Astrocyte of the spinal cord (primary cell): ENCODE measurements around the gene ERICH6B.
"Not testable (repeated sequence)": the region's sequence is repeated elsewhere in the genome, so short reads cannot be mapped to it uniquely, and the experiment has no call there.

Experiments used
- DNase-seq: peaks from one replicate; pipeline ENCODE4 v3.0.0; 2011; ENCODE audit warnings: low read depth, low spot score
- H3K4me3 ChIP-seq: 2 replicates; pipeline ENCODE4 v1.5.1; 2011; ENCODE audit warnings: low read depth, mild to moderate bottlenecking, low read length, moderate library complexity
- in situ Hi-C: cut with HindIII; loops from 2 replicates; pipeline ENCODE4 v1.10.0; 2017; ENCODE audit warnings: low sequenced_read_pairs
- TF ChIP-seq, protein P1 (sequence below): IDR thresholded peaks from 2 replicates; pipeline ENCODE4 v1.5.1; 2012; ENCODE audit warnings: low read depth, mild to moderate bottlenecking, low read length, inconsistent platforms

Gene ERICH6B

DNA sequence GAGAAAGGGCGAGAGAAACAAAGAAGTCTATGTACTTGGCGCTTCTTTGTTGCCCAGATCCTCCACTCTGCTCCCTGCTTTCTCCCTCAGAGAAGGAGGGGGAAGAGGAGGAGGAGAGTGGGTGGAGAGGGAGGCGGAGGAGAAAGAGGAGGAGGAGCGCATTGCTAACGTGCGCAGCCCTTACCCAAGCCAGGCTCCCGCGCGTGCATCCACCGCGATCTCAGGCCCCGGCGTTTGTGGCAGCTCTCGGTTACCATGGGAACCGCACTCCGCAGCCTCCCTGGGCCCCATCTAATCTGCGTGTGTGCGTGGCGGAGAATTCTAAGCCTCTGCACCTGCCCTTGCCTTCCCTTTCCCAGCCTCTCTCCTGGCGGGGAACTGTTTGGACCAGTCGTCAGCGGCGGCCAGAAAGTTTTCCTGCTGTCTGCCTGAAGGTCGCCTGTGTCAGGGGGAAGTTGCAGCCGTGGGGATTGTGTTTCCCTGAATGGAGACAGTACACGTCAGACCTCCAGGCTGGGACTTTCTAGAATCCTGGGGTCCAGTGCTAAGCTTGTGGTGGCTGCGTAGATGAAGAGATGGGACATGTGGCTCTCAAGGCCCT lies at the start of gene ERICH6B:
Gene ERICH6B (minus strand): TSS at position 239 of the 601 bp plus-strand sequence. CDS start 18,734 bp downstream, outside the sequence.
- TF ChIP-seq, protein P1, sequence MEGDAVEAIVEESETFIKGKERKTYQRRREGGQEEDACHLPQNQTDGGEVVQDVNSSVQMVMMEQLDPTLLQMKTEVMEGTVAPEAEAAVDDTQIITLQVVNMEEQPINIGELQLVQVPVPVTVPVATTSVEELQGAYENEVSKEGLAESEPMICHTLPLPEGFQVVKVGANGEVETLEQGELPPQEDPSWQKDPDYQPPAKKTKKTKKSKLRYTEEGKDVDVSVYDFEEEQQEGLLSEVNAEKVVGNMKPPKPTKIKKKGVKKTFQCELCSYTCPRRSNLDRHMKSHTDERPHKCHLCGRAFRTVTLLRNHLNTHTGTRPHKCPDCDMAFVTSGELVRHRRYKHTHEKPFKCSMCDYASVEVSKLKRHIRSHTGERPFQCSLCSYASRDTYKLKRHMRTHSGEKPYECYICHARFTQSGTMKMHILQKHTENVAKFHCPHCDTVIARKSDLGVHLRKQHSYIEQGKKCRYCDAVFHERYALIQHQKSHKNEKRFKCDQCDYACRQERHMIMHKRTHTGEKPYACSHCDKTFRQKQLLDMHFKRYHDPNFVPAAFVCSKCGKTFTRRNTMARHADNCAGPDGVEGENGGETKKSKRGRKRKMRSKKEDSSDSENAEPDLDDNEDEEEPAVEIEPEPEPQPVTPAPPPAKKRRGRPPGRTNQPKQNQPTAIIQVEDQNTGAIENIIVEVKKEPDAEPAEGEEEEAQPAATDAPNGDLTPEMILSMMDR, result no peak
- in situ Hi-C loops, result no loop called here
- peak; percentile 14 for DNase-seq
- no peak within 1 kb of the TSS for H3K4me3 ChIP-seq

DNA sequence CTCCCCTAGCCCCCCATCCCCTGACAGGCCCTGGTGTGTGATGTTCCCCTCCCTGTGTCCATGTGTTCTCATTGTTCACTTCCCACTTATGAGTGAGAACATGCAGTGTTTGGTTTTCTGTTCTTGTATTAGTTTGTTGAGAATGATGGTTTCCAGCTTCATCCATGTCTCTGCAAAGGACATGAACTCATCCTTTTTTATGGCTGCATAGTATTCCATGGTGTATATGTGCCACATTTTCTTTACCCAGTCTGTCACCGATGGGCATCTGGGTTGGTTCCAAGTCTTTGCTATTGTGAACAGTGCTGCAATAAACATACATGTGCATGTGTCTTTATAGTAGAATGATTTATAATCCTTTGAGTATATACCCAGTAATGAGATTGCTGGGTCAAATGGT lies 47.4 kb upstream of the ERICH6B start:
- in situ Hi-C loops, H3K4me3 ChIP-seq, DNase-seq: not testable (repeated sequence)

- TF ChIP-seq, protein P1, result no peak
- in situ Hi-C loops, result no loop called here
- no peak for DNase-seq
- no peak overlapping the region for H3K4me3 ChIP-seq
Measured at GRCh38 chr13:45662162-45662561, 46.6 kb upstream of the ERICH6B start.

GRCh38 chr13:45660458-45660857 lies 44.9 kb upstream of the ERICH6B start:
- in situ Hi-C loops, result not testable (repeated sequence)

GRCh38 chr13:45659536-45659935 lies 44.0 kb upstream of the ERICH6B start:
- TF ChIP-seq, protein P1, result no peak
- no peak for DNase-seq
- in situ Hi-C loops, result no loop called here
- no peak overlapping the region for H3K4me3 ChIP-seq

More at GRCh38 chr13:45660458-45660857, 44.9 kb upstream of the ERICH6B start:
- DNase-seq, H3K4me3 ChIP-seq: not testable (repeated sequence)

DNA sequence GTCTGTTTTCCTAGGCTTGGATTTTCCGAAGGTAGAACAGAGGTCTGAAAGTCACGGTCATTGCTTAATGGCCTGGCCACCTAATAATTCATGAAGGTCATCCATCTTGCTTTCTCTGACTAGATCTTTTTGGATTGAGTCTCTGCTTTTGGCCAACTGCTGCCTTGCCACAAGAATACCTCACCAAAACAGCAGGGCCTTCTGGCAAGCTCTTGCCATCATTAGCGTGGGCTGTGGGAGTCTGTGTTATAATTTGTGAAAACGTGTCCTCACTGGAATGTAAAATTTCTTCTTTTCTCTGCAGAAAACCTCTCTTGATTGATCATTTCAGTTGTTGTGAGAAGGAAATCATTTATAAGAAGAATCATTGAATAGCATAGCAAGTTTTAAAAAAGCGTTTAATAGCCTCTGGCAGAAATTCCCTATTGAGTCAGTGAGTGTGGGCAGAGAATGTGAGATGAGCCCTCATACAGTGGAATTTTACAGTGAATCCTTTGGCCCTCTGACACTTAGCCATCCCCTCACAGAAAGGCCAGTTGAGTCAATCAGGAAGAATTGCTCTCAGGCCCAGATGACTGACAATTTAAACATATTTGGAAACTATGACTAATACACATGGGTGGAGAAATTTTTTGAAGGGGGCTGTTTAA lies 43.2 kb upstream of the ERICH6B start:
- in situ Hi-C loops, result no loop called here
- TF ChIP-seq, protein P1, result no peak
- no peak overlapping the region for H3K4me3 ChIP-seq
- DNase-seq, result peak; percentile 13

DNA sequence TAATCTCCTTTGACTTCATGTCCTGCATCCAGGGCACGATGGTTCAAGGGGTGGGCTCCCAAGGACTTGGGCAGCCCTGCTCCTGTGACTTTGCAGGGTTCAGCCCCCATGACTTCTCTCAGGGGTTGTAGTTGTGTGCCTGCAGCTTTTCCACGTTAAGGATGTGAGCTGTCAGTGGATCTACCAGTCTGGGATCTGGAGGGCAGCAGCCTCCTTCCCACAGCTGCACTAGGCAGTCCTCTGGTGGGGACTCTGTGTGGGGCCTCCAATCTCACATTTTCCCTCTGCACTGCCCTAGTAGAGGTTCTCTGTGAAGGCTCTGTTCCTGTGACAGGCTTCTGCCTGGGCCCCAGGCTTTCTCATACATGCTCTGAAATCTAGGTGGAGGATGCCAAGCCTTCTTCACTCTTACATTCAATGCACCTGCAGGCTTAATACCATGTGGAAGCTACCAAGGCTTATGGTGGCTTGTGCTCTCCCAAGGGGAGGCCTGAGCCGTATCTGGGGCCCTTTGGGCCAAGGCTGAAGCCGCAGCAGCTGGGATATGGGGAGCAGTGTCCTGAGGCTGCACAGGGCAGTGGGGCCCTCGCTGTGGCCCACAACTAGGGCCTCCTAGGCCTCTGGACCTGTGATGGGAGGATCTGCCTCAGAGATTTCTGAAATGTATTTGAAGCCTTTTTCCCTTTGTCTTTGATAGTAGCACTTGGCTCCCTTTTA lies 39.3 kb upstream of the ERICH6B start:
- TF ChIP-seq, protein P1, result no peak
- H3K4me3 ChIP-seq, result no peak overlapping the region
- DNase-seq, result no peak
- in situ Hi-C loops, result no loop called here

DNA sequence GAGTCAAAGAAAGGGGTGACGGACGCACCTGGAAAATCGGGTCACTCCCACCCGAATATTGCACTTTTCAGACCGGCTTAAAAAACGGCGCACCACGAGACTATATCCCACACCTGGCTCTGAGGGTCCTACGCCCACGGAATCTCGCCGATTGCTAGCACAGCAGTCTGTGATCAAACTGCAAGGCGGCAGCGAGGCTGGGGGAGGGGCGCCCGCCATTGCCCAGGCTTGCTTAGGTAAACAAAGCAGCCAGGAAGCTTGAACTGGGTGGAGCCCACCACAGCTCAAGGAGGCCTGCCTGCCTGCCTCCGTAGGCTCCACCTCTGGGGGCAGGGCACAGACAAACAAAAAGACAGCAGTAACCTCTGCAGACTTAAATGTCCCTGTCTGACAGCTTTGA lies 29.7 kb upstream of the ERICH6B start:
- H3K4me3 ChIP-seq, in situ Hi-C loops, DNase-seq: not testable (repeated sequence)

DNA sequence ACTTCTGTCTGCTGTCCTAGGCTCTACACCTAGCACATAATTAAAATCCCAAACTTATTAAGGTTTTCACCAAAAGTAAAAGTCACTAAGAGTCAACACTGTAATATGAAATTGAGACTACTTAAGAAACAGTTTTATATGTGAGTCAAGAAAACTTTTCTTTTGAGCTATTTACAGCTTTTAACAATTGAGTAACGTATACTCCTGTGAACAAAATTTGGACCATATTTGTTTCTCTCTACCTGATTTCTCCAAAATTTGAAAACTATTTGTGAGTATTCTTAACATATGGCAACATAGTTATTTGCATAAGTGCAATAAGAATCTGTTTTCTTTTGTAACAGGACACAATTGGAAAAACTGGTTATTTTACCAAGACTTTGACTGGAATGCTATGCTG lies 26.6 kb upstream of the ERICH6B start:
- H3K4me3 ChIP-seq, in situ Hi-C loops, DNase-seq: not testable (repeated sequence)

DNA sequence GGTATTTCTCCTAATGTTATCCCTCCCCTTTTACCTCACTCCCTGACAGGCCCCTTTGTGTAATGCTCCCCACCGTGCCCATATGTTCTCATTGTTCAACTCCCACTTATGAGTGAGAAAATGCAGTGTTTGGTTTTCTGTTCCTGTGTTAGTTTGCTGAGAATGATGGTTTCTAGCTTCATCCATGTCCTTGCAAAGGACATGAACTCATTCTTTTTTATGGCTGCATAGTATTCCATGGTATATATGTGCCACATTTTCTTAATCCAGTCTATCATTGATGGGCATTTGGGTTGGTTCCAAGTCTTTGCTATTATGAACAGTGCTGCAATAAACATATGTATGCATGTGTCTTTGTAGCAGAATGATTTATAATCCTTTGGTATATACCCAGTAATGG lies 19.8 kb upstream of the ERICH6B start:
- in situ Hi-C loops, DNase-seq, H3K4me3 ChIP-seq: not testable (repeated sequence)
